Stimulated activated CD4-positive, alpha-beta T cell treated with anti-CD3 and anti-CD28 coated beads, Interleukin-1b, Interleukin-23, amount 100 ng/mL, for 1 hour (primary cell): ENCODE data around the gene MTIF3.
"Not testable (repeated sequence)": the region's sequence is repeated elsewhere in the genome, so short reads cannot be mapped to it uniquely, and the experiment has no call there.

Experiments used
- DNase-seq, 2 donors: peaks; one replicate each; pipeline ENCODE4 v3.0.0-alpha.2; 2020; ENCODE audit warnings: low read depth in 2 of 2

The MTIF3 gene

DNA sequence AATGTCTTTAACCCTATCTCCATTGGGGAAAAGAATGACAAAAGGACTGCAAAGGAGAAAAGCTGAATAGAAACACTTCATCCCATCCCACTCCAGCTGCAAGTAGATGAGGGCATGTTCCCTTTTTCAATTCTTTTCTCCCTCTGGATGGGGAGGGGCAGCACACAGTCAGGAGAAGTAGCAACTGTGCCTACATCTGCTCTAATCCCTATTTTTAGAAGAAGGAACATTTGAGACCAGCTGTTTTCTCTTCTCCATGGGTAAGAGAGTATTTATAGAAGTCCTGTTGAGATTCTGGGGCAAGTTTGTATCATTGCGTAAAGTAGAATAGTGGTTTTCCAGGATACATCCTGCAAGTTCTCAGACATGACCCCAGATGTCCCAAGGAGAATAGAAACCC, 35.2 kb downstream of the MTIF3 start:
- no peak for DNase-seq

DNA sequence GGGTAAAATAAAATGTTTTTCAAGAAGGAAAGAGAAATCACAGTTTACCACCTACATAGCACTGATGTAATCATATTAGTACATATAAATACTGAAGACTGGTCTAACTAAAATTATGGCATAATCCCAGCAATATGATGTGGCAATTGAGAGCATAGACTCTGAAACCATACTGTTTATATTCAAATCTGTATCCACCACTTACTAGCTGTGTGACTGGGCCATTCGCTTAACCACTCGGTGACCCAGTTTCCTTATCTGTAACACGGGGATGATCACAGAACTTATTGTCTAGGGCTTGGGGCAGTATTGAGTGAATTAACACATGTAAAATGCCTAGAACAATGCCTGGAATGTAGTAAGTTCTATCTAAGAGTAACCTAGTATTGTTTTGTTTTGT, 39.0 kb downstream of the MTIF3 start:
- no peak for DNase-seq

DNA sequence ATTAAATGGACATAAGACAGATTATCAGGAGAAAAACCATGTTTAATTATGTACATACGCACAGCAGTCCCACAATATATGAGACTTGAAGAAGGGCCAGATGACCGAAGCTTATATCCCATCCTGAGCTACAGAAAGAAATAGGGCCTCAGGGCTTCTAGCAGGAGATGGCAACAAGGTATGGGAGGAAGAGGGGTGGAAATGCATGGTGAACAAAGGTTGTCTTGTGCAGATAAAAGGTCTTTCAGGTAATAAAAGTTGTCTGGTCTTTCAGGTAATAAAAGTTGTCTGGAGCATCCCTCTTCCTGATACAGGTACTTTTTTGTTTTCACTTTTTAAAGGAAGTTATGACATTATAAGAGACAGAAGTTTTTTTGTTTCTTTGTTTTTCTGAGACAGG, 41.4 kb downstream of the MTIF3 start:
- DNase-seq: no peak

DNA sequence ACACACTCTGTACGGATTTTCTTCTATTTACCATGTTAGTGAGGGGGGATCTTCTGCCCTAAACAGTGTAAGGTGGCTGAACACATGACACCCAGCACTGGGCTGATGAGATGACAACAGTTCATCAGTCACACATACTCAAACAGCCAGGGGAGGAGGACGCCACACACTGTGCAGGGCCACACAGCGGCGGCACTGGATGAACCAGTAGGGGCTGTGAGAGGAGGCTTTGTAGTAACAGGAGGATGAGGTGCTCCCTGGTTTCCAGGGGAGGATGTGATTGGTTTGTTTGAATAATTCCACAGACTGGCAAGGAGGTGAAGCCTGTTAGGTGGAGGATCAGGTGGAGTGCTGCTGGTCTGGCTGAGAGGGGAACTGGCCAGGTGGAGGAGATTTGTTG, 42.3 kb downstream of the MTIF3 start:
- no peak for DNase-seq

DNA sequence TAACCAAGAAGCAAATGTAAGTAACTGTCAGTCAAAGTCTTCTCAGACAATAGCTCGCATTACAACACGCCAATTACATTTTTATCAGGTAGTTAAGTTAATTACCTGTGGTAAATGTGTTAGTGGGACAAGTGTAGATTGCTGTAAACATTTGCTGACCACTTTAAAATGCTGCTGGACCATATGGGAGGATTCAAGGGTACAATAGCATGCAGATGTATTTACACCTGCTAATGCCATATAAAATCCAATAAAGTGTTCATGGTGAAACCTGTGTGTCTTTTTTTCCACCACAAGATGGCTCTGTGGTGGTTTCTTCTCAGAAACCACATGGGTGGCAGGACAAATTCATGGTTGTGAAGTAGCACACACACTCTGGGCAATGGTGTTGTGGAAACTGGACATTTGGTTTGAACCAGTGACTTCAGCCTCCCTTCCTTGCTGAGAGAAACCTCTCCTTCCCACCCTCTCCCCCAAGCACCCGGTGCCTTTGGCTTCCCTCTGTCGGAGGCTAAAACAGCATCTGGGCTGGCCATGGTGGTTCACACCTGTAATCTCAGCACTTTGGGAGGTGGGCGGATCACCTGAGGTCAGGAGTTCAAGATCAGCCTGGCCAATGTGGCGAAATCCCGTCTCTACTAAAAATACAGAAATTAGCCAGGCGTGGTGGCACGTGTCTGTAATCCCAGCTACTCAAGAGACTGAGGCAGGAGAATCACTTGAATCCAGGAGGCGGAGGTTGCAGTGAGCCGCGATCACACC, 44.0 kb downstream of the MTIF3 start:
- no peak for DNase-seq

DNA sequence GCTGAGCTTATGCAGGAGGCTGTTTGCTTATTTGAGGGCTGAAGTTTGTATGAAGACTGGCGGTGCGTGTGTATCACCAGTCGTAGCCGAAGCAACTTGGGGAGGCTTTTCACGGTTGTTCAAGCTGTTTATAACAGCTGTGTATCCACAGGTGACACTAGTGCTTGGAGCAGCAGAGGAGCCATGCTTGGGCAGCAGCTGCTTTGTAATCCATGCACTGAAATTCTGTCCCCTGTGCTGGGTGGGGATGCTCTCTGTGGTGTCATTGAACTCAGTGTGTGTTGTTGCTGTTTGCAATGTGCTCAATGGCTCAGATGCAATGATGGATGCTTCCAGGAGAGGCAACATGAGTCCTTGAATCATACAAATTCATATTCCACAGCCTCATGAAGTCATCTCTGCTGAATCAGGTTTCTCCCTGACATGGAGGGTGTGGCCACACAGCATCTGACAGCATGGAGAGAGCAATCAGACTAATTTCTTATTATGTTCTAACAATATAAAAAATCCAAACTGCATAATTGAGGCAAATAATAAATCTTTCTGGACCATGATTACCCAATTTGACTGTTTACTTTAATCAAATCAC, 44.7 kb downstream of the MTIF3 start:
- no peak for DNase-seq

DNA sequence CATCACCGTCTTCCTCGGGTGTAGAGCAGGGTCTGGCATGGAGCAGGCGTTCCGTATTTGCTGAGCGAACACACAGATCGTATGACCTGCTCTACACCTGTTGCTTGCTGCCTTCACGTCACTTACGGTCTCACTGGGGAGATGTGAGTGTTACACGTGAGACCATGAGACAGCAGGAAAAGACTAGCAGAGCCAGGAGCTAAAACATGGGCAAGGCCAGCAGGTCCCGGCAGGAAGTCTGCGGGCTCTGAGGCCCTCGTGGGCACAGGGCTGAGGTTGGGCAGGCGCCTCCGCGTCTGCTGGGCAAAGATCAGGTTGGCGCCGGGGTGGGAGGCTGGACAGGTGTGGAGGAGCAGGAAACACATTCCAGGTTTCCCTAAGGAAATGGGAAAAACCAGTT, 45.7 kb downstream of the MTIF3 start:
- no peak for DNase-seq

- DNase-seq: no peak
Observed at GRCh38 chr13:27403727-27404385, 46.5 kb downstream of the MTIF3 start.

GRCh38 chr13:27403203-27403678, 47.1 kb downstream of the MTIF3 start:
- no peak for DNase-seq

GRCh38 chr13:27401210-27401609, 49.2 kb downstream of the MTIF3 start:
- no peak for DNase-seq

DNA sequence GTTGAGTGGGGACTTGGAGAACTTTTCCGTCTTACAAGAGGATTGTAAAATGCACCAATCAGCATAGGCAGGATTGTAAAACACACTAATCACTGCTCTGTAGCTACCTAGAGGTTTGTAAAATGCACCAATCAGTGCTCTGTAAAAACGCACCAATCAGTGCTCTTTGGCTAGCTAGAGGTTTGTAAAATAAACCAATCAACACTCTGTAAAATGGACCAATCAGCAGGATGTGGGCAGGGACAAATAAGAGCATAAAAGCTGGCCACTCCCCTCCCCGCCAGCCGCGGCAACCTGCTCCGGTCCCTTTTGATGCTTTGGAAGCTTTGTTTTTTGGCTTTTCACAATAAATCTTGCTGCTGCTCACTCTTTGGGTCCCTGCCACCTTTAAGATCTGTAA, 50.0 kb downstream of the MTIF3 start:
- DNase-seq: not testable (repeated sequence)

- DNase-seq: no peak
Observed at GRCh38 chr13:27398360-27398759, 52.0 kb downstream of the MTIF3 start.

- DNase-seq: no peak
Observed at GRCh38 chr13:27396252-27396846, 54.0 kb downstream of the MTIF3 start.

GRCh38 chr13:27395007-27395510, 55.3 kb downstream of the MTIF3 start:
- DNase-seq: no peak

DNA sequence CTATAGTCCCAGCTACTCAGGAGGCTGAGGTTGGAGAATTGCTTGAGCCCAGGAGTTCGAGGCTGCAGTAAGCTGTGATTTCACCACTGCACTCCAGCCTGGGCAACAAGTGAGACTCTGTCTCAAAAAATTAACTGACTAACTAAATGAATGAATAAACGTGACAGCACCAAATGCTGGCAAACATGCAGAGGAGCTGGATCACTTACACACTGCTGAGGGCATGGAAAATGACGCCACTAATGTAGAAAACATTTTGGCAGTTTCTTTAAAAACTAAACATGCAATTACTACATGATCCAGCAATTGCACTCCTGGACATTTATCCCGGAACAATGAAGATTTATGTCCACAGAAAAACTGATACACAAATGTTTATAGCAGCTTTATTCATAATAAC, 57.3 kb downstream of the MTIF3 start:
- DNase-seq: no peak

DNA sequence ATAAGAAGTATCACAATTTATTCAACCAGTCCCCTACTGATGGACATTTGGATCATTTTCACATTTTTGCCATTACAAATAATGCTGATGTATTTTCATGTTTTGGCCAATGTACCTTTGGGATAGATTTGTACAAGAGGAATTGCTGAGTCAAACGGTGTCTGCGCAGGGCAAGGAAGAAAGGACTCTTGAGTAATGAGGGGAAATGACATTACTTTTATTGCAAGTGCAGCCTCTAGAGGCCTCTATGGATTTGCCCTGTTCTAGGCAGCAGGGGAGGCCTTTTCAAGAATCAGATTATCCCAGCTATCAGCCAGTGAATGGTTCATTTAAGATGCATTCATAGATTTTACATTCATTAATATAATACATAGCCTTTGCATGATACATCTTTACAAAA, 58.9 kb downstream of the MTIF3 start:
- DNase-seq: no peak

DNA sequence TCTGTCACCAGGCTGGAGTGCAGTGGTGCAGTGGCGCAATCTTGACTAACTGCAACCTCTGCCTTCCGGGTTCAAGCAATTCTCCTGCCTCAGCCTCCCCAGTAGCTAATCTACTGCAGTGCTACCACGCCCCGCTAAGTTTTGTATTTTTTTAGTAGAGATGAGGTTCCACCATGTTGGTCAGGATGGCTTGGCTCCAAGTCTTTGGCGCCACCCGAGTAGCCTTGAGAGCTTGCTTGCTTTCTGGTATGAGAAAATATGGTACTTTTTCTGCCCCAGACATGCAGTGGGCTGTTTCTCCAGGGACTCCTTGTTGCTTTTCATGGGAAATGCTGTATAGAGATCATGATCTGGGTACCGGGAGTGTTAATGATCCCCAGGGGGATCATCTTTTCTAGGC, 60.5 kb downstream of the MTIF3 start:
- DNase-seq: no peak

- no peak for DNase-seq
Observed at GRCh38 chr13:27388241-27388640, 62.1 kb downstream of the MTIF3 start.
